ENCODE data around the gene TRAPPC8.

DNA sequence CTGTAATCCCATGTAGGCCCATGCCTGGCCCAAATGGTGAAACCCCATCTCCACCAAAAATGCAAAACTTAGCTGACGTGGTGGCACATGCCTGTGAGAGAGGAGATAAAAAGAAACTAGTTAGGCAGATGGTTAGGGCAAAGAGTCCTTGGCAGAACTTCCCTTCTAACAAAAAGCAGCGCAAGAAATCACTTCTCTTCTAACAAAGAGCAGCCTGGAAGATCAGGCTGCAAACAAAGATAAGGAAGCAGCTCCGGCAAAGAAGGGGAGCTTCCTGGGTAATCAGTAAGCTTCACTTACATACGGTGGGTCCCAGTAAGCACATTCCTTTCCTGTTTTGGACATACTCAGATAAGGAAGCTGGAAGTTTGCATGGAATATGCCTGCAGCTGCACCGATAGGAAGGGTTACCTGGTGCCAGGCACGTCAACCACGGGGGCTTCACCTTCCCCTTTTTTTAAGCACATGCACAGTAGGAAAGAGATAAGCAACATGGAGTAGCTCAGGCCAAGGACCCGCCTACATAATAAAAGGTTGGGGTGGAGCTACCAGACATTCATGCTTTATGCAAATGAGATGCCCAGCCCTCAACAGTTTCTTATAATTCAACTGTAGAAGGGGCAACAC lies 121.3 kb downstream of the TRAPPC8 start:
- no peak for TF ChIP-seq MXI1 (conservative IDR thresholded peaks at IDR 0.05; ENCODE audit: poor library complexity, severe bottlenecking)
- TF ChIP-seq, protein P1, sequence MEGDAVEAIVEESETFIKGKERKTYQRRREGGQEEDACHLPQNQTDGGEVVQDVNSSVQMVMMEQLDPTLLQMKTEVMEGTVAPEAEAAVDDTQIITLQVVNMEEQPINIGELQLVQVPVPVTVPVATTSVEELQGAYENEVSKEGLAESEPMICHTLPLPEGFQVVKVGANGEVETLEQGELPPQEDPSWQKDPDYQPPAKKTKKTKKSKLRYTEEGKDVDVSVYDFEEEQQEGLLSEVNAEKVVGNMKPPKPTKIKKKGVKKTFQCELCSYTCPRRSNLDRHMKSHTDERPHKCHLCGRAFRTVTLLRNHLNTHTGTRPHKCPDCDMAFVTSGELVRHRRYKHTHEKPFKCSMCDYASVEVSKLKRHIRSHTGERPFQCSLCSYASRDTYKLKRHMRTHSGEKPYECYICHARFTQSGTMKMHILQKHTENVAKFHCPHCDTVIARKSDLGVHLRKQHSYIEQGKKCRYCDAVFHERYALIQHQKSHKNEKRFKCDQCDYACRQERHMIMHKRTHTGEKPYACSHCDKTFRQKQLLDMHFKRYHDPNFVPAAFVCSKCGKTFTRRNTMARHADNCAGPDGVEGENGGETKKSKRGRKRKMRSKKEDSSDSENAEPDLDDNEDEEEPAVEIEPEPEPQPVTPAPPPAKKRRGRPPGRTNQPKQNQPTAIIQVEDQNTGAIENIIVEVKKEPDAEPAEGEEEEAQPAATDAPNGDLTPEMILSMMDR (IDR thresholded peaks at IDR 0.05; ENCODE audit: poor library complexity, severe bottlenecking): no peak
- TF ChIP-seq POLR2AphosphoS5 (IDR thresholded peaks at IDR 0.05): no peak
- TF ChIP-seq, protein P2, sequence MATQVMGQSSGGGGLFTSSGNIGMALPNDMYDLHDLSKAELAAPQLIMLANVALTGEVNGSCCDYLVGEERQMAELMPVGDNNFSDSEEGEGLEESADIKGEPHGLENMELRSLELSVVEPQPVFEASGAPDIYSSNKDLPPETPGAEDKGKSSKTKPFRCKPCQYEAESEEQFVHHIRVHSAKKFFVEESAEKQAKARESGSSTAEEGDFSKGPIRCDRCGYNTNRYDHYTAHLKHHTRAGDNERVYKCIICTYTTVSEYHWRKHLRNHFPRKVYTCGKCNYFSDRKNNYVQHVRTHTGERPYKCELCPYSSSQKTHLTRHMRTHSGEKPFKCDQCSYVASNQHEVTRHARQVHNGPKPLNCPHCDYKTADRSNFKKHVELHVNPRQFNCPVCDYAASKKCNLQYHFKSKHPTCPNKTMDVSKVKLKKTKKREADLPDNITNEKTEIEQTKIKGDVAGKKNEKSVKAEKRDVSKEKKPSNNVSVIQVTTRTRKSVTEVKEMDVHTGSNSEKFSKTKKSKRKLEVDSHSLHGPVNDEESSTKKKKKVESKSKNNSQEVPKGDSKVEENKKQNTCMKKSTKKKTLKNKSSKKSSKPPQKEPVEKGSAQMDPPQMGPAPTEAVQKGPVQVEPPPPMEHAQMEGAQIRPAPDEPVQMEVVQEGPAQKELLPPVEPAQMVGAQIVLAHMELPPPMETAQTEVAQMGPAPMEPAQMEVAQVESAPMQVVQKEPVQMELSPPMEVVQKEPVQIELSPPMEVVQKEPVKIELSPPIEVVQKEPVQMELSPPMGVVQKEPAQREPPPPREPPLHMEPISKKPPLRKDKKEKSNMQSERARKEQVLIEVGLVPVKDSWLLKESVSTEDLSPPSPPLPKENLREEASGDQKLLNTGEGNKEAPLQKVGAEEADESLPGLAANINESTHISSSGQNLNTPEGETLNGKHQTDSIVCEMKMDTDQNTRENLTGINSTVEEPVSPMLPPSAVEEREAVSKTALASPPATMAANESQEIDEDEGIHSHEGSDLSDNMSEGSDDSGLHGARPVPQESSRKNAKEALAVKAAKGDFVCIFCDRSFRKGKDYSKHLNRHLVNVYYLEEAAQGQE (IDR thresholded peaks at IDR 0.05; ENCODE audit: borderline replicate concordance): no peak
- no peak for TF ChIP-seq TAF1 (IDR thresholded peaks at IDR 0.05; ENCODE audit: low read depth)

Data from neural cell (in vitro differentiated cells).